NCI-H1092 treated with DMSO at 0.1 percent for 48 hours (cell line): ENCODE measurements around the gene EMP2.
"Not testable (repeated sequence)": the region's sequence is repeated elsewhere in the genome, so short reads cannot be mapped to it uniquely, and the experiment has no call there.

Source experiments
- DNase-seq: peaks from one replicate; lab custom pipeline; 2025; lab: John Stamatoyannopoulos, UW

EMP2 gene

DNA sequence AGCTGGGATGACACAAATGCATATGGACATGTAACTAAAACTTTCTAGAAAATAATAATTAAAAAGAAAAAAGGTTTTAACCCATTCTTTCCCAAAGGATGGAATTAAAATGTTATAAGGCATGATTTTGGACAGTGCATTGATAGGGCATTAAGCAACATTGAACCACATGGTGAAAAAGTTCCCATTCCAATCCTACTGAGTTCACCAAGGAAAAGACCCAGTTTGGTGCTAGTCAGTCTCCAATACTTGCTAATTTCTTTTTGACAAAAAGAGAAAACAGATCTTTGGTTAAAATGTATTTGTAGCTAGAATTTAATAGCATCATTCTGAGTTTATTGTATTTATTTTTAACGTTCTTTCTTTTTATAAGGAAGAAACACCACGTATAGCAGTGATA lies 28.1 kb downstream of the EMP2 start:
- DNase-seq: no peak

DNA sequence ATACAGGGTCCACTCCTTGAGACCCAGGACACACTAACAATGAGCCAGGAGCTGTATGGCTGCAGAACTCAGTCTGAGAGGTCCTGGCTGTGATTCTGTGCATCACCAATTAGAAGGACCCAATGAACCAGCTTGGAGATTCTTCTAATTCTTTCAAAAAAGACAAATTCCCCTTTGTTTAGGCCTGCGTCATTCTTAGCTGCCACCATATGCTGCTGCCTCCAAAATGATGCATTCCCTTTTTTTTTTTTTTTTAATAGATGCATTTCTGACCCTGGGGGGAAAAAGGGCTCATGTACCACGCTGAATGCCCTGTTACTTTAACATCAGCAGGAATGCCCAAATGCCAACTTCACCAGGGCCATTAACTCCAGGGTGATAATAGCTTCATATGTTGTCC lies 28.5 kb downstream of the EMP2 start:
- no peak for DNase-seq

DNA sequence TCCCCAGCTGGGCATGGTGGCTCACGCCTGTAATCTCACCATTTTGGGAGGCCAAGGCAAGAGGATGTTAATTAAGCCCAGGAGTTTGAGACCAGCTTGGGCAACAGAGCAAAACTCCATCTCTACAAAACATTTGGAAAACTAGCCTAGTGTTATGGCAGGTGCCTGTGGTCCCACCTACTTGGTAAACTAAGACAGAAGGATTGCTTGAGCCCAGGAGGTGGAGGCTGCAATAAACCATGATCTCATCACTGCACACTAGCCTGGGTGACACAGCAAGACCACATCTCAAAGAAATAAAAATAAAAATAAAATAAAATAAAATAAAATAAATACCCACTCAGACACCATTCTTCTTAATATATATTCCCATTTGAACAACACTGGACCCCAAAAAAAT lies 32.0 kb downstream of the EMP2 start:
- no peak for DNase-seq

DNA sequence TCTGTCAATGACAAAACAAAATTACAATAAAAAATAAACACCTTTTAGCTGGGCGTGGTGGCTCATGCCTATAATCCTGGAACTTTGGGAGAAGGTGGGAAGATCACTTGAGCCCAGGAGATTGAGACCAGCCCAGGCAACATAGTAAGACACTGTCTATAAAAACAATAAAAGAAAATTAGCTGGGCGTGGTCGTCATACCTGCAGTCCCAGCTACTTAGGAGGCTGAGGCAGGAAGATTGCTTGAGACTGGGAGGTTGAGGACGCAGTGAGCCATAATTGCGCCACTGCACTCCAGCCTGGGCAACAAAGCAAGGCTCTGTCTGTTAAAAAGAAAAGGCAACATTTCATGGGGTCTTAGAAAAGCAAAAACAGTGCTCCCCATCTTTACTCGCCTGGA lies 32.7 kb downstream of the EMP2 start:
- no peak for DNase-seq

DNA sequence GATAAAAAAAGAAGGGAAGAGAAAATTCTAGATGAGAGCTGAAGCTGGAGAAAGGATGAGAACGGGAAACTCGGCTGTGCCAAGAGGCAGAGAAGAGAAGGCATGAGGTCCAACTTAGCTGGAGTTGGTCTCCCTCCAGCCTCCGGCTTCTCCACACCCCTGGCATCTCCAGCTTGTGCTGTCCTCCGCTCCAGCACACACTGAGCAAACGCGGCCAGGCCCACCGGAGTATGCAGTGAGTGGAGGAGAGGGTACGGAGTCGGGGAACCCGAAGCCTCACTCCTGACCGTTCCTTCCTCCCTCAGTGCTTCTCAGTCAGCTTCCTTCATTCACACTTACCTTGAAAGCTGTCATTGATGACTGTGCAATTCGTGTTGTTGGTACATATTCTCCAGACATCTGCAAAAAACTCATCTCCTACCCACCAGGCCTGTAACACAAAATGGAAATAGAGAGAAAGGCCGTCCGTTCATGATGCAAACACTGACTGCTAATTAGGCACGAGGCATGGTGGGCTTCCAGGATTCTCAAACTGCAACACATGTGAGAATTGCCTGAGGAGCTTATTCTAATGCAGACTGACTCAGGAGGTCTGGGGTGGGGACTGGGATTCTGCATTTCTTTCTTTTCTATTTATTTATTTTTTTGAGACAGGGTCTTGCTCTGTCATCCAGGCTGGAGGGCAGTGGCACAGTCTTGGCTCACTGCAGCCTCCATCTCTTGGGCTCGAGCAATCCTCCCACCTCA lies 37.0 kb downstream of the EMP2 start:
- DNase-seq: no peak

DNA sequence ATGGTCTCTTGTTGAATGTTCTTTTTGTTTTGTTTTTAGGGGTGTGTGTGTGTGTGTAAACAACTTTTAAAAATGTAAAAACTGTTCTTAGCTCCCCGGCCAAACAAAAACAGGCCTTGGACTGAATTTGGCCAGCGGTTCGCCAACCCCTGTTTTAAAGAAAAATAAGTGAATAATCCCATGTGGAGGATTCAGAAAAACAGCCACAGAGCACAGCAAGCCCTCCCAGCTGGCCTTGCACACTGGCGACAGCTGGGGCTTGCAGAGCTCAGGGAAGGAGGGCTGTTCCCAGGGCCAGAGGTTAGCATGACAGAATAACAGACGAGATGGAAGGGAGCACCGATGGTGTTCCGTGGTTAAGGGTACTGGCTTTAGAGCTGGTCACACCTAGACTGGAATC lies 39.0 kb downstream of the EMP2 start:
- DNase-seq: no peak

DNA sequence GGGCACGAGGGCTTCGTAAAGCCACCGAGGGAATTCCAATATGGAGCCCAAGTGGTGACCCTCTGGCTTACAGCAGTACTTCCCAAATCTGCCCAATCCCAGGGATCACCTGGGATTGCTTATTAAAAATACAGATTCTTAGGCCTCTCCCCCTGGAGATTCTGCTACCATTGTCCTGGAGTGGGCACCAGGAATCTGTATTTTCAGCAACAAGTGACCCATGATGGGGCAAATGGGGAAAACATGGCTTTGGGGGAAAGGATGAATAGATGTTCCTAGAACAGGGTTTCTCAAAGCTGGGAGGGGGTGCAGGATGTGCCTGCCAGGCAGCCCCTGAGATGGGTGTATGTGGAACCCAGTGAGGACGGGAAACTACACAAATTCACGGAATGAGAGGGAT lies 40.6 kb downstream of the EMP2 start:
- DNase-seq: no peak

DNA sequence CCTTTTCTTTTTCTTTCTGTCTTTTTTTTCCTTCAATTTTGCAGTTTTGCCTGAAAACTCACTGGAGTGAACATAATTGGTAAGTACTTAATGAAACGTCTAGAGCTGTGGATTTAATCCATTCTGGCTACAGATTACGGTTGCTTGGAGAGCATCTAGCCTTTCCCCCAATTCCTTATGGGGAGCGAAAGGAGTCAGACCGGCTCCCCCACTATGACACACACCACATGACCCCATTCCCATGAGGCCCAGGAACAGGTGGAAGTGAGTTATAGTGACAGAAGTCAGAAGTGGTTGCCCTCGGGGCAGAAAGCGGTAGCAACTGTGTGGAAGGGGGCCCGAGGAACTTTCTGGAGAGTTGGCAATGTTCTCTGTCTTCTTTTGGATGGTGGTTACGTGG lies 41.2 kb downstream of the EMP2 start:
- DNase-seq: no peak

DNA sequence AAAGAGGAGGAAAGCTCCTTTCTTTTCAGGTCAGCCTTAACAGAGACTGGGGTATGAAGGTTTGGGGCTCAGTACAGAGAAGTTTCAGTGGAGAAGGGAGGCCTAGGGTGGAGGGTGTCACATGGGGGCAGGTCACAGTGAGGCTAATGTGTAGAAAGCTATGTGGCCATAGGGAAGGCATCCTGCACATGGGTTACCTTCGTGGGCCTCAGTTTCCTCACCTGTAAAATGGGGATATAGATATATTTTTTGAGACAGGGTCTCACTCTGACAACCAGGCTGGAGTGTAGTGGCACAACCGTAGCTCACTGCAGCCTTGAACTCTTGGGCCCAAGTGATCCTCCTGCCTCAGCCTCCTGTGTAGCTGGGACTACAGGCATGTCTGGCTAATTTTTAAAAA lies 41.8 kb downstream of the EMP2 start:
- no peak for DNase-seq

DNA sequence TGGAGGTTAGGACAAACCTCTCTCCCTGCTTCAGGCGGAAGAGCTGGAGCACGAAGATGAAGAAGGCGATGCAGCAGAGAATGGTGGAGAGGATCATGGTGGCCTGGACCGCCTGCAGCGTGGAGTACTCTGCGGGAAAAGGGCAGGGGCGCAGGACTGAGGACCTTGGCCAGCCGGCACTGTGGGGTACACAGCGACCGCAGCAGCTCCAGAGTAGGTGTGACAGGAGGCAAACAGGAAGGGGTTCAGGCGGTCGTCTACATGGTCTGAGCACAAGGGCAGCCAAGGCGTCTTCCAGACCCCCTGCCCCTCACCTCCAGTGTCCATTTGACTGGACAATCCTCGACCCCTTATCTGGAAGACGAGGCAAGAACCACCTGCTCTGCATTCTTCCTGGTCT lies 42.5 kb downstream of the EMP2 start:
- DNase-seq: no peak

DNA sequence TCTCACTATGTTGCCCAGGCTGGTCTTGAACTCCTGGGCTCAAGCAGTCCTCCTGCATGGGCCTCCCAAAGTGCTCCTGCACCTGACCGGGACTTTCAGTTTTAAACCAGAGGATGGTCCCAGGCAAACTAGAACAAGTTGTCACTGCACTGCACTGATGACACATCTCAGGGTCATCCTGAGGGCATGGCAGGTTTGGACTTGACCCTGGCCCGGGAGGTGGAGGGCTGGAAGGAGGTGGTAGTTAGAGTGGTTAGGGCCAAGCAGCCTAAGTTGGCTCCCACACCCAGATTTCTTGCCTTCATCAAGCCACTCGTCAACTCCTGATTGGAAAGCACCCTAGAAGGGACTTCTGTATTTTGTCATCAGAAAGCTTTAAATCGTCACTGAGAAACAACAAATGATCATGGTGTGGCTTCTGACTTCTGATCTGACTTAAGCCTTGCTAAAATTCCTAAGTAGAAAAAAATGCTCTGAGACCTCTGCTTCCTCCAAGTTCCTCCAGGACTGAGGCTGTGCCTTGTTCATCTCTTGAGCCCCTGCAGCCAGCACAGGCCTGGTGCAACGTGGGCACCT lies 43.5 kb downstream of the EMP2 start:
- DNase-seq: no peak

DNA sequence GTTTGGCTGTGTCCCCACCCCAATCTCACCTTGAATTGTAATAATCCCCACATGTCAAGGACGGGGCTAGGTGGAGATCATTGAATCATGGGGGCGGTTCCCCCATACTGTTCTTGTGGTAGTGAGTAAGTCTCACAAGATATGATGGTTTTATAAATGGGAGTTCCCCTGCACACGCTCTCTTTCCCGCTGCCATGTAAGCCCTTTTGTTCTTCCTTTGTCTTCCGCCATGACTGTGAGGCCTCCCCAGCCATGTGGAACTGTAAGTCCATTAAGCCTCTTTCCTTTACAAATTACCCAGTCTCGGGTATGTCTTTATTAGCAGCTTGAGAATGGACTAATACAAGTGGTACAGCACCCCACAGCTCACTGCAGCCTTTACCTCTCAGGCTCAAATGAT lies 44.1 kb downstream of the EMP2 start:
- DNase-seq: not testable (repeated sequence)

DNA sequence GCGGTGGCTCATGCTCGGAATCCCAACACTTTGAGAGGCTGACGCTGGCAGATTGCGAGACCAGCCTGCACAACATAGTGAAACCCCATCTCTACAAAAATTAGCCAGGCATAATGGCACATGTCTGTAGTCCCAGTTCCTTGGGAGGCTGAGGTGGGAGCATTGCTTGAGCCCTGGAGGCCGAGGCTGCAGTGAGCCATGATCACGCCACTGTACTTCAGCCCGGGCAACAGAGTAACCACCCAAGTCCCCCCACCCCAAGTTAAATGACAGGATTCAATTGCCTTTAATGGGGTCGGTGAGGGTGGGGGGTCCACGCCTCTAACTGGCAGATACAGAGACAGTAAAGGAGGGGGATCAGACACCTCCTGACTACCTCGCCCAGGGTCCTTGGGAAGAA lies 44.9 kb downstream of the EMP2 start:
- DNase-seq: no peak

DNA sequence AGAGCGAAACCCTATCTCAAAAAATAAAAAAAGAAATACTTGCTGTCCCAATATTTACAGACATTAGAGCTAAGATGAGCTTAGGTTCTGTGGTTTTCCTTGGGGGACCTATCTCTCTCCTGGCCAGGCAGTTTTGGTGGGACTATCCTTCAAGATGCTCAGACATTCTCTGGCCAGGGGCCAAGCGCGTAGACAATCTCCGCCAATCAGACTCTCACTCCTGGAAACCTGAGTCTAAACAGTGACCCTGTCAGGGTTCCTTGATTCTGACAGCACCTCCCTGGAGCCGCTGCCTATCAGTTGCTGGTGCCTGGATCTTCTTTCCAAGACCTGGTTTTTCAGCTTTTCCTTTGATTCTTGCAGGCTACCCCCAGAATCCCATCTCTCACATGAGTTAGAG lies 45.6 kb downstream of the EMP2 start:
- DNase-seq: no peak

DNA sequence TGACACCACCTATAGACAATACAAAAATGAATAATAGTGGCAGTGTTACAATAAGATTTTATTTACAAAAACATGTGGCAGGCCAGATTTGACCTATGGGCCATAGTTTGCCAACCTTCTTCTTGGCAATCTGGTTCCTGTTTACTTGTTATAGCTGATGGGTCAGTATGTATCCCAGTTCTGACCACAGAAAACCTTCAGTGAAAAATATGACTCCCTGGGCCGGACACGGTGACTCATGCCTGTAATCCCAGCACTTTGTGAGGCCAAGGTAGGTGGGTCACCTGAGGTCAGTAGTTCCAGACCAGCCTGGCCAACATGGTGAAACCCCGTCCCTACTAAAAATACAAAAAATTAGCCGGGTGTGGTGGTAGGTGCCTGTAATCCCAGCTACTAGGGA lies 46.8 kb downstream of the EMP2 start:
- not testable (repeated sequence) for DNase-seq

DNA sequence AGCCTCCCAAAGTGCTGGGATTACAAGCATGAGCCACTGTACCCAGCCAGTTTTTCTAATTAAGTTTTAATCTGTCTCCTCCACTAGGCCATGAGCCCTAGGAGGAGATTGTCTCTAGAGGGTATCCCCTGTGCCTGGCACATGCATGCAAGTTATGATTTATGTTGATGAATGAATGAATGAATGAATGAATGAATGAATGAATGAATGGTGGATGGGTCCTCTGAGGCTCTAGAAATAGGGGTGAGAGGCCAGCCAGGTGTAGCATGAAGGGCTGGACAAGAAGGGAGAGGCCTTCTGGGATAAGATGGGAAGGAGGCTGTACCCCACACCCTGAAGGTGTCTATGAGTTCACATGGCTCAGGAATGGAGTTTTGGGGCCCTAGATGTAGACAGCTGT lies 48.8 kb downstream of the EMP2 start:
- no peak for DNase-seq

DNA sequence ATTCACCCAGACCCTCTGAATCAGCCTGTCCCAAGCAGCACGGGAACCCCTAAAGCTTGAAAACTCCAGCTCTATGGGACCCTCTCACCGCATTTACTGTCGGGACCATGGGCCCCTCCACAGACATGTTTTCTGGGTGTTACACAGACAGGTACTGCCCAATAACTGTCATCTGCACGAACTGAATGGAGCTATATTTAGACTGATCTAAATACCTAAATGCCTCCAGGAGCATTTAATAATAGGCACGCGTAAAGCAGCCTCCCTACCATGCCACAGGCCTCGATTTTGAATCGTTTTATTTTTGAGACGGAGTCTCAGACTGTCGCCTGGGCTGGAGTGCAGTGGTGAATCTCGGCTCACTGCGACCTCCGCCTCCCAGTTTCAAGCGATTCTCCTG lies 49.7 kb downstream of the EMP2 start:
- DNase-seq: no peak

DNA sequence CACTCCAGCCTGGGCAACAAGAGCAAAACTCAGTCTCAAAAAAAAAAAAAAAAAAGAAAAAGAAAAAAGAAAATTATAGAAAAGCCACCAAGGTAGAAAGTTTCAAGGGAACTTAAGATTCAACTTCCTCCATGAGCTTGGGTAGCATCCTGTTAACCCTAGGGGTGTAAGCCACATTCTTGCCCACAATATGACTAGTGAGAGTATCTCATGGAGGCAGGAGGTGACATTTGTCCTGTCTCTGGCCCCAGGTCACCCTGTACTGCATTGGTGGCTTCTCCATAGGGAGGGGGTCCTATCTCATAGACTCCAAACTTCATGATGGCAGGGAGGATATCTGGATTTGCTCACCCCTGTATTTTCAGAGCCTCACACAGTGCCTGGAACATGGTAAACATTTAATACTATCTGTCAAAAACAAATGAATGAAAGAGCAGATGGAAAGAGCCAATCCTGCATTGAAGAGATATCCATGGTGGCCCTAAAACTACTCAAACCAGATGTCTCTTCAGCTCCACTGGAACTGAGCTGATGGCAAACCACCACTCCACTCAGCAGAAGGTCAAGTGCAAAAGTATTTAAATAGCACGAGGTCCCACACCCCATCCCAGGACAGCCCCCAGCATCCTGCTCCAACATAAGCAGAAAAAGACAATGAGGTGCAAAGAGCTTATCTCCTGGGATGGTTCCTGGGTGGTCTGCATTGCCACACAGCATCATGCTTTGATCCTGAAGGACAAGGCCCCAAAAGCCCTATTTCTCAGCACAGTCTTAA lies 50.3 kb downstream of the EMP2 start:
- DNase-seq: no peak

DNA sequence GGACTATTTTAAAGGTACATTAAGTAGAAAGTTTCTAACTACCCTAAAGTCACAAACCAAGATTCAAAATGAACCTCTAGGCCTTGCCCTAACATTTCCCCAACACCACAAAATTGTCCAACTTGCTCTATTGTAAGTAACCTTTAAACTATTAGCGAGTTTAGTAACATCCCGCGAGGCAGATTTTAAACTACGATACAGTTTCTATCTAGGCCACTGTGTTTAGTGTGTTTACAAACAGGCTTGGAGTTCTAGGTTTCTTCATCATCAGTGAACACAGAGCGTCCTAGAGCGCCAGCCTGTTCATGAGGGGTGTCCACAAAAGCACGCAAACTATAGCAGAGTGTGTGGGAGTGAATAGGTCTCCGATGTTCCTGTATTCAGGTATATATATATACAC lies 51.8 kb downstream of the EMP2 start:
- no peak for DNase-seq

DNA sequence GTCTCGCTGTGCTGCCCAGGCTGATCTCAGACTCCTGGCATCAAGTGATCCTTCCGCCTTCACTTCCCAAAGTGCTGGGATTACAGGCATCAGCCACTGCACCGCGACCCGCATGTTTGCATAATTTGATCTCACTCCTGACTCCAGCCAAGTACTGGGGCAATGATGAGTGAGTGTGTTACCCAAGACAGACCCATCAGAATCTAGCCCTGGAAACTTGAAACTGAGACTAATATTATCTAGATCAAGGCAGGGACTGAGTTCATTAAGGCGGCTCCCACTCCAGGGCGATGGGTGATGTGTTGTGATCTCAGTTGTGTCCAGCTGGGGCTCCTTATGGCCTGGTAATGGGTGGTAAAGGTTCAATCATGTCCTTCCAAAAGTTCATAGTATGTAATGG lies 53.4 kb downstream of the EMP2 start:
- no peak for DNase-seq

DNA sequence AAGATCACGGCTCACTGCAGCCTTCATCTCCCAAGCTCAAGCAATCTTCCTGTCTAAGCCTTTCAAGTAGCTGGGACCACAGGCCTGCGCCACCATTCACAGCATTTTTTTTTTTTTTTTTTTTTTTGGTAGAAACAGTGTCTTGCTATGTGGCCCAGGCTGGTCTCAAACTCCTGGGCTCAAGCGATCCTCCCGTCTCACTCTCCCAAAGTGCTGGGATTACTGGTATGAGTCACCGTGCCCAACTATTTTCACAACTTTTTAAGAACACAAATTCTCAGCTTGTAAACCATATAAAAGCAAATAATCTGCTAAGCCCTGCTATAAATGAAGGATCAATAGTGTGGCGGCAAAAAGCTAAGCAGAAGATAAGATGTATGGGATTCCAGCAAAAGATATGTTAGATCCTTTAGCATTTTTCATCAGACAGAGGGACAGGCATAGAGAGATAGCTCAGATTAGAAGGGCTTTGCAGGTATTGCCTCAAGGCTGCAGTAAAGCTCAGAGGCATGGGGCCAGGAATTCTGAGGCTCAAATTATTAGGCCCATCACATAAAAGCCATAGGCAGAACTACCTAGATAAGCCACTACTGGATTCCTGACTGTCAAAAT lies 55.1 kb downstream of the EMP2 start:
- no peak for DNase-seq

DNA sequence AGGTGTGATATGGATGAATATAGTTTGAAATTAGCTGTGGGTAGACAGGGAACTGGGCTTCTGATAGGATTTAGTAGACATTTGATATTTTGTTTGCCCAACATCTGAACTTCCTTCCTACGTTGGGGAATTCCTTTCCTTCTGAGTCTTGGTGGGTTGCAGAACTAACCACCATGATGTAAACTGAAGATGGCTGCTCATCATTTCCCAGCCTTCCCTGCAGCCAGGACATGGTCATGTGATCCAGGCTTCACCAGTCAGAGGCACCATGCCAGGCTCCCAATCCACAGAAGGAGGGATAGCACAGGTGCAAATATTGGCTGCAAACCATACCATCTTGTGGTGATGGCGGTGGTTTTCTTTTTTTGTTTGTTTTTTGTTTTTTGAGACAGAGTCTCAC lies 57.4 kb downstream of the EMP2 start:
- no peak for DNase-seq

DNA sequence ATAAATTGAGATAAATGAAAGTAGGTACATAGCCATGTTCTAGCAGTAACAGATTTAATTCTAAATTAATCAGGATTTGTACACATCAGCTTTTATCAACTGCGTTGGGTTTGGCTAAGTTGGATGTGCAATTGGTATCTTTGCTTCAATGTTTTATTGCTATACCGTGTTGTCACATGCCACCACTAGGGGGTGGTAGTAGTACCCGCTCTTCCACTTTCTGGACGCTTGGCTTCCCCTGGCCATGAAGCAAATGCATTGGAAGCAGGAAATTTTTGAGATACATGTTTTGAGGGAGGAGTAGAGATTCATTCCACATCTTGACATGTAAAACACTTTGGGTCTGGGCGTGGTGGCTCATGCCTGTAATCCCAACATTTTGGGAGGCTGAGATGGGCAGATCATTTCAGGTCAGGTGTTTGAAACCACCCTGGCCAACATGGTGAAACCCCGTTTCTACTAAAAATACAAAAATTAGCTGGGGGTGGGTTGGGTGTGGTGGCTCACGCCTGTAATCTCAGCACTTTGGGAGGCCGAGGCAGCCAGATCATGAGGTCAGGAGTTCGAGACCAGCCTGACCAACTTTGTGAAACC lies 58.6 kb downstream of the EMP2 start:
- peak; percentile 47 for DNase-seq
